LoVo (cell line): ENCODE data around the gene STAB2.

Experiments
- DNase-seq: peaks from one replicate; pipeline ENCODE4 v3.0.0-alpha.2; 2016; ENCODE audit warnings: low spot score

Gene STAB2

GRCh38 chr12:103696101-103696500 lies 109.0 kb downstream of the STAB2 start:
- no peak for DNase-seq

- DNase-seq: no peak
Observed at GRCh38 chr12:103697971-103698751, 111.1 kb downstream of the STAB2 start.

DNA sequence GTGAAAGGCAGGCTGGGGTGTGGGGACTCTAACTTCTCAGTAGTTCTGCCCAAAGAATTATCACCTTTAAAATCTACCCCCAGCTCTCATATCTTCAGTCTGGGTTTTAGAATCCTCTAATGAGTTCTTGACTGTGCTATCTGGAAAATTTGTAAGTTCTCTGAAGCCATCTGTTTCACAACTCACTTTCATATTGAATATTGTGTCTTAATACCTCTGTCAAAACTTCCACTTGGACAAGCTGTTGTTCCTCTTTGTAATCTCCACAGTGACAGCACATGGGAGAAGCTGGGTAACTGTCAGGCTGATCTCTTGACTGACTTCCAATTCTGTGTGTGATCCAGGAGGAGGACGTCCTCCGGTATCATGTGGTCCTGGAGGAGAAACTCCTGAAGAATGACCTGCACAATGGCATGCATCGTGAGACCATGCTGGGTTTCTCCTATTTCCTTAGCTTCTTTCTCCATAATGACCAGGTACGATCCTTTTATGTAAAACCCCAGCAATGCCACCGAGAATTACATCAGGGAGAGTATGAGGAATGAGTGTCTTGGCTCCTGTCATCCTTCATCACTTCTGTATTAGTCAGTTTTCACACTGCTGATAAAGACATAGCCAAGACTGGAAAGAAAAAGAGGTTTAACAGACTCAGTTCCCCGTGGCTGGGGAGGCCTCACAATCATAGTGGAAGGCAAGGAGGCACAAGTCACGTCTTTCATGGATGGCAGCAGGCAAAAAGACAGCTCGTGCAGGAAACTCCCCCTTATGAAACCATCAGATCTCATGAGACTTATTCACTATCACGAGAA lies 111.9 kb downstream of the STAB2 start:
- no peak for DNase-seq

DNA sequence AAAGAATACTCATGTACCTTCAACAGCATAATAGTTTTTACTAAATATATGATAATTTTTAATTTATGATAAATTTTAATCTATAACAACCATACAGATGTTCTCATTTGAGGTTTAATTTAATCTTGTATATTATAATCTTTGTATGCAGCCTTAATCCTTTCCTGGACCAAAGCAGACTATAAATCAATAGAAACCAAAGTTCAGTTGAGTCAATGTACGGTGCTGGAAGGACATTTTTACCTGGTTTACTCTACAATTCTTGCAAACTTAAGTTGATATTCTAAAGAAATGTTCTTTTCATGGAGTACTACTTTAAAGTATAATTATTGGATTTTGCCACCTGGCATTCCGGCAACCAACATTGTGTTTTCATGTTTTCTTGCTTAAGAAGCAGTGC lies 118.0 kb downstream of the STAB2 start:
- no peak for DNase-seq

- no peak for DNase-seq
Observed at GRCh38 chr12:103705927-103706326, 118.9 kb downstream of the STAB2 start.

DNA sequence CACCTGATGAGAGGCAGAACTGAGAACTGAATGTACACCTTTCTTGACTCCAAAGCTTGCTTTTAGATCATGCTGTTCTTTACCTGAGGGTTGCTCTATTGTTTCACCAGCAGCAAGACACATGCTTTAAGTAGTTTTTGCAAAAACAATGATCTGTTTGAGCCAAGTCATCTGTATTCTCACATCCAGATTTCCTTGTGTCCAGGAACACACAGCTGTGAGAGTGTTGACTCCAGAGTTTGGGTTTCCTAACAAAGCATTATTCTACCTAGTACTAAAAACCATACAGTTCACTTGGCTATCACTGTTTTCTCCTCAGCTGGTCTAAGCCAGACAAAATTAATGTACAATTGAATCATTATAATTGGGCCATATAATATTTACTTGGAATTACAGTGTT lies 120.4 kb downstream of the STAB2 start:
- DNase-seq: no peak

GRCh38 chr12:103710544-103710943 lies 123.5 kb downstream of the STAB2 start:
- DNase-seq: no peak

- DNase-seq: no peak
Observed at GRCh38 chr12:103712216-103712615, 125.1 kb downstream of the STAB2 start.

- DNase-seq: no peak
Observed at GRCh38 chr12:103715494-103715893, 128.4 kb downstream of the STAB2 start.

- no peak for DNase-seq
Observed at GRCh38 chr12:103716517-103717196, 129.6 kb downstream of the STAB2 start.

DNA sequence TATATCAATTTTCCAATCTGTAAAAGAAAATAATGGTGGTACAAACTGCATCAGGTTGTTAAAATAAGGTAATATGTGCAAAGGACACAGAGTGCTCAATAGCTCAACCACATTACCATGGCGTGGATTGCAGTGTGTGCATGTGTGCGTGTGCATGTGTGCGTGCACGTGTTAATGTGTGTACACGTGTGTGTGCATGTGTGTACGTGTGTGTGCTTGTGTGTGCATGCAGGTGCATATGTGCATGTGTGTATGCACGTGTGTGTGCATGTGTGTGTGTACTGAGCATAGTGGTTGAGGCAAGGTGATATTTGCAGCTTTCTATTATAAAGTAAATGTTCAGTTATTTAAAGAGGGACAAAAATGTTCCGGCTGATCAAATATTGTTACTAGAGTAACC lies 138.3 kb downstream of the STAB2 start:
- no peak for DNase-seq

DNA sequence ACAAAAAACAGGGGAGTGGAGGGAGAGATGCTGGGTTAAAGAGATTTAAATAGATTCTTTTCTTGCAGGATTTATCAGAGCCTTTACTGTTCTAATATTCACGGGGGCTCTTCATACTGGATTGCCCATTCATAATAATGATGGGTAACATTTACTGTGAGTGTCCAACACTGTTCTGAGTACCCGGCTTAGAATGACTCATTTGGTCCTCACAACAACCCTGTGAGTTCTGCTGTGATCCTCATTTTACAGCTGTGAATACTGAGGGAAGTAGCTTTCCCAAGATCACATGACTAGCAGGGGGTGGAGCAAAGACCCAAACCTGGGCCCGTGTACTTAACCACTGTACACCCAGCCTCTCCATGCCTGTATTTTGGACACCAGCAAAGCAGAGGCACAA lies 140.6 kb downstream of the STAB2 start:
- DNase-seq: no peak

DNA sequence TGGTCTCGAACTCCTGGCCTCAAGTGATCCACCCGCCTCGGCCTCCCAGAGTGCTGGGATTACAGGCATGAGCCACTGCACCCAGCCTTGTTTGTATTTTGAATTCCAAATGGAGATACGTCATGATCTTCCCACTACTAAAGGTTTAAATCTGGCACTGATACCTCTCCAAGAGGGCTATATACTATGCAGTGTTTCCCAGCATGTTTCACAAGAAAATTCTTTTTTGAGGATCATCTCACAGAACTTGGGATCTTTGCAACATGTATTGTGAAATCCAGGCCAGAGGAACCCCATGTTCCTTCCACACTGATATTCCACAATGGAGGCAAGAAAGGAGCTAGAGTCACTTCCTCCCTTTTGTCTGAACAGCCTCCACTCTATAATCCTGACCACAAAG lies 141.2 kb downstream of the STAB2 start:
- DNase-seq: no peak

DNA sequence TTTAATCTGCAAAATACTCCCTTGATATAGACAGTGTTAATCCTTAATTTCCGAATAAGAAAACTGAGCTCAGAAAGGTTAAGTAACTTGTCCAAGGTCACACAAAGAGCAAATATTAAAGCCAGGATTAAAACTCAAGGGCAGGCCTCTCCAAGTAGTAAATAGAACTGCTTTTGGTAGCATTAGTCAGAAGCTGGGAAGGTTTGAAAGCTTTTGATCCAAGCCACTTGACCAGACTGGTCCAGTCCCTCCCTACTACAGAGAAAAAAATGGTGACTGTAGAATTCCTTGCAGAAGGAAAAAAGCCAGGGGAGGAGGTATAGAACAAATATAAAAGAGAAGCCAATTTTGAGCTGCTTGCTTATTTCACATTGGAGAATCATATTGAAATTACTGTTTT lies 142.4 kb downstream of the STAB2 start:
- DNase-seq: no peak

DNA sequence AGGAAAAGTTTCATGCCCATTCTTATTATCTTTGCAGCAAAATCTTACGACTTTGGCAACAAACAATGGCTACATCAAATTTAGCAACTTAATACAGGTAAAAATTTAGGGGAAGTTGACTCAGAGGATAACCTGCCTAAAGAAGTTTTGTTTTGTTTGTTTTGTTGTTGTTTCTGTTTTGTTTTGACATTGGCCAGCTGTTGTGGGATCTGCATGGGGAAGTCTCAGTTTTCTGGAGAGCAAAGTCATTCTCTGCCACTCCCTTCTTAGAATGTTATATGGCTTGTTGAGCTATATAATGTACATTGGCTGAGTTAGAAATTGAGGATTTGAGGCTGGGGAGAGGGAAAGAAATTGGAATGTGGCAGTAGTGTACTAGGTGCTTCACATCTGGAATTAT lies 144.5 kb downstream of the STAB2 start:
- no peak for DNase-seq

- no peak for DNase-seq
Observed at GRCh38 chr12:103734863-103735262, 147.8 kb downstream of the STAB2 start.

GRCh38 chr12:103735291-103735690 lies 148.2 kb downstream of the STAB2 start:
- DNase-seq: no peak

GRCh38 chr12:103736572-103736971 lies 149.5 kb downstream of the STAB2 start:
- DNase-seq: no peak

GRCh38 chr12:103737881-103738280 lies 150.8 kb downstream of the STAB2 start:
- no peak for DNase-seq

DNA sequence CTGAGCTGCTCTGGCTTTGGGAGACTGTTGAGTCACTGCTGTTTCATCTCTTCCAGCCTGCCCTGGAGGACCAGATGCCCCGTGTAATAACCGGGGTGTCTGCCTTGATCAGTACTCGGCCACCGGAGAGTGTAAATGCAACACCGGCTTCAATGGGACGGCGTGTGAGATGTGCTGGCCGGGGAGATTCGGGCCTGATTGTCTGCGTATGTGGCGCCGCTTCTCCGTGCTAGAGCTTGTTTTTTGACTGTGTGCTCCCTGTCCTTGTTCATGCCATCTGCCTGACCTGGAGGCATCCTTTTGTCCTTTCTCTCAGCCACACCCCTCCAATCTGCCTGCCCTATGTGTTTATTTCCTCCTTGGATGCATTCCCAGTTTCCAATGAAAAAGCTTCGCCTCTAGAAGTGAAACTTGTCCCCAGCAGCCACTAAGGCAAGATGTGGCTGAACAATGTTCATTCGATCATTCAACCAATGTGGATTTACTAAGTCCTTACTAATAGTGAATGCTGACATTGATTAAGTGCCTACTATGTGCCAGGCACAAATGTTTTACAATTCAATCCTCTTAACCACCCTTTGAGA lies 155.4 kb downstream of the STAB2 start:
- DNase-seq: peak; percentile 81

- DNase-seq: no peak
Observed at GRCh38 chr12:103743788-103744187, 156.7 kb downstream of the STAB2 start.

DNA sequence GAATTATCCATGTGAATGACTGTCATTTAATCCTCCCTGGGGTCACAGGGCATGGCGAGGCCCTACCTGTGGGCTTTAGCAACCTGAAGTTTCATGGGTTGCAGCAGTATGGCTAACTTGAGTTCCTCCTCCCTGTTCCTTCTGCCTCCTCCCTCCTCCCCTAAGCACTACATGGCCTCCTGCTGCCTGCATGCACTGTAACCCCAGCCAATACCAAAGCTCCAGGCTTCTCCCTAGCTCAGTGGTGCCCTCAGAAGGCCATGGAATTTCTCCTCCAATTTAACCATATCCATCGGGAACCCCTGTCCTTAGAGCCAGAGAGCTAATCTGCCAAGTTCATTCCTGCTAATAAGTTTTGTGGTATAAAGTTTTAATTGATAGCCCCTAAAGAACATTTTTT lies 158.9 kb downstream of the STAB2 start:
- no peak for DNase-seq

DNA sequence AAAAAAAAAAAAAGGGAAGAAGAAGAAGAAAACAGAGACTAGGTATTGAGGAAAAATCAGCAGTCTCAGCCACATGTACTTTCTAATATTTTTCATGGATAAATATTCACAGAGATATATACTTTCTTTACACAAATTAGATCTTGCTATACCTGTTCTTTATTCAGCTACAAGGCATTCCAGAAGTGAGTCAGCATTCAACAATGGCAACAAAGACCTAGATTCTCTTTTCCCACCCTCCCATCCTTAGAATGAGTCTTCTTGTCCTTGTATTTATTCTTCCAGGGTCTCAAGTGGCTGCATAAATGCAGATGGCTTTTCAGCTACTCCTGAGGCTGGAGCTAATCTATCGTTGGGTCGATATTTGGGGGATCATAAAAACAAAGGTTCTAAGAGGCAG lies 160.9 kb downstream of the STAB2 start:
- DNase-seq: no peak
